HEK293 (cell line): ENCODE data around the gene MED15.

Experiments
- CTCF ChIA-PET: fragments of 350-600 bp; formaldehyde crosslinking; extraction: SDS; loops from one replicate; lab custom pipeline; 2021; ENCODE audit warnings: antibody characterized with exemption; lab: Yijun Ruan, JAX
- POLR2A ChIA-PET: fragments of 300-600 bp; formaldehyde crosslinking; extraction: SDS; loops from one replicate; lab custom pipeline; 2020; ENCODE audit warnings: antibody characterized with exemption, inconsistent platforms; lab: Yijun Ruan, JAX
- H3K27ac ChIP-seq: fragments of 200-500 bp; sonication (Bioruptor generic); 2 replicates; pipeline ENCODE4 v1.5.1; 2014; ENCODE audit warnings: low read depth, low read length, control low read depth, inconsistent platforms; ENCODE audit errors: extremely low read depth
- H3K36me3 ChIP-seq, 2 experiments: fragments of 200-500 bp in 1 of 2; sonication (Bioruptor generic) in 1 of 2; 1 replicate in 1 of 2; 2 replicates in 1 of 2; pipeline ENCODE4 v1.5.1; 2014 to 2017; ENCODE audit warnings: inconsistent platforms in 2 of 2, low read length in 2 of 2; ENCODE audit not compliant: control insufficient read depth in 2 of 2, insufficient read depth in 1 of 2
- H3K4me1 ChIP-seq: fragments of 200-500 bp; sonication (Bioruptor generic); 2 replicates; pipeline ENCODE4 v1.5.1; 2014; ENCODE audit warnings: mild to moderate bottlenecking, low read length, inconsistent platforms; ENCODE audit not compliant: control insufficient read depth, insufficient read depth
- H3K4me3 ChIP-seq: 2 replicates; pipeline ENCODE4 v1.5.1; 2011; ENCODE audit warnings: low read depth, mild to moderate bottlenecking, control low read depth, low read length, moderate library complexity
- H3K9me3 ChIP-seq: fragments of 200-500 bp; sonication (Bioruptor generic); 2 replicates; pipeline ENCODE4 v1.5.1; 2014; ENCODE audit warnings: low read depth, low read length, inconsistent platforms; ENCODE audit not compliant: control insufficient read depth, insufficient read depth
- GLIS2 ChIP-seq: fragments of 450-650 bp; formaldehyde crosslinking; IDR thresholded peaks from 2 replicates; pipeline ENCODE4 v1.5.1; 2016; ENCODE audit warnings: missing biosample characterization, missing genetic modification characterization
- KLF10 ChIP-seq: fragments of 450-650 bp; IDR thresholded peaks from 2 replicates; pipeline ENCODE4 v1.5.1; 2018; ENCODE audit warnings: missing biosample characterization, mild to moderate bottlenecking, missing genetic modification characterization
- SCRT2 ChIP-seq: fragments of 450-650 bp; formaldehyde crosslinking; IDR thresholded peaks from 2 replicates; pipeline ENCODE4 v1.5.1; 2016; ENCODE audit warnings: missing biosample characterization, missing genetic modification characterization
- ZBTB20 ChIP-seq: fragments of 450-650 bp; formaldehyde crosslinking; IDR thresholded peaks from 2 replicates; pipeline ENCODE4 v1.5.1; 2016; ENCODE audit warnings: missing biosample characterization, missing genetic modification characterization
- ZBTB48 ChIP-seq: fragments of 450-650 bp; formaldehyde crosslinking; IDR thresholded peaks from 2 replicates; pipeline ENCODE4 v1.5.1; 2016; ENCODE audit warnings: missing biosample characterization, missing genetic modification characterization
- ZFHX2 ChIP-seq: fragments of 450-650 bp; formaldehyde crosslinking; conservative IDR thresholded peaks from 2 replicates; pipeline ENCODE4 v1.5.1; 2016; ENCODE audit warnings: missing biosample characterization, missing genetic modification characterization
- ZNF10 ChIP-seq: fragments of 450-650 bp; formaldehyde crosslinking; IDR thresholded peaks from 2 replicates; pipeline ENCODE4 v1.5.1; 2017; ENCODE audit warnings: missing biosample characterization, missing genetic modification characterization
- ZNF133 ChIP-seq: fragments of 450-650 bp; formaldehyde crosslinking; IDR thresholded peaks from 2 replicates; pipeline ENCODE4 v1.5.1; 2016; ENCODE audit warnings: missing biosample characterization, missing genetic modification characterization
- ZNF157 ChIP-seq: fragments of 450-650 bp; formaldehyde crosslinking; IDR thresholded peaks from 2 replicates; pipeline ENCODE4 v1.5.1; 2016; ENCODE audit warnings: missing biosample characterization, missing genetic modification characterization
- ZNF23 ChIP-seq: fragments of 450-650 bp; formaldehyde crosslinking; IDR thresholded peaks from 2 replicates; pipeline ENCODE4 v1.5.1; 2016; ENCODE audit warnings: missing biosample characterization, missing genetic modification characterization, borderline replicate concordance
- ZNF416 ChIP-seq: fragments of 450-650 bp; formaldehyde crosslinking; IDR thresholded peaks from 2 replicates; pipeline ENCODE4 v1.5.1; 2016; ENCODE audit warnings: missing biosample characterization, missing genetic modification characterization
- ZNF473 ChIP-seq: fragments of 450-650 bp; formaldehyde crosslinking; IDR thresholded peaks from 2 replicates; pipeline ENCODE4 v1.5.1; 2017; ENCODE audit warnings: missing biosample characterization, missing genetic modification characterization
- ZNF548 ChIP-seq: fragments of 450-650 bp; formaldehyde crosslinking; IDR thresholded peaks from 2 replicates; pipeline ENCODE4 v1.5.1; 2016; ENCODE audit warnings: missing biosample characterization, missing genetic modification characterization
- ZNF558 ChIP-seq: fragments of 450-650 bp; formaldehyde crosslinking; IDR thresholded peaks from 2 replicates; pipeline ENCODE4 v1.5.1; 2016; ENCODE audit warnings: missing biosample characterization, missing genetic modification characterization
- ZNF626 ChIP-seq: fragments of 450-650 bp; sonication (Bioruptor Pico); formaldehyde crosslinking; IDR thresholded peaks from 2 replicates; pipeline ENCODE4 v1.5.1; 2018; ENCODE audit warnings: missing biosample characterization, missing genetic modification characterization, inconsistent platforms
- ZNF654 ChIP-seq: fragments of 450-650 bp; formaldehyde crosslinking; IDR thresholded peaks from 2 replicates; pipeline ENCODE4 v1.5.1; 2016; ENCODE audit warnings: low read depth, missing biosample characterization, missing genetic modification characterization
- ZNF792 ChIP-seq: fragments of 450-650 bp; formaldehyde crosslinking; IDR thresholded peaks from 2 replicates; pipeline ENCODE4 v1.5.1; 2016; ENCODE audit warnings: missing biosample characterization, missing genetic modification characterization
- ZSCAN23 ChIP-seq: fragments of 450-650 bp; formaldehyde crosslinking; IDR thresholded peaks from 2 replicates; pipeline ENCODE4 v1.5.1; 2016; ENCODE audit warnings: missing biosample characterization, missing genetic modification characterization
- TF ChIP-seq, protein P1 (sequence below): fragments of 450-650 bp; formaldehyde crosslinking; IDR thresholded peaks from 2 replicates; pipeline ENCODE4 v1.5.1; 2017; ENCODE audit warnings: missing biosample characterization, missing genetic modification characterization
- TF ChIP-seq, protein P2 (sequence below): fragments of 450-650 bp; formaldehyde crosslinking; IDR thresholded peaks from 2 replicates; pipeline ENCODE4 v1.5.1; 2016; ENCODE audit warnings: missing biosample characterization, missing genetic modification characterization
- TF ChIP-seq, protein P3 (sequence below): fragments of 450-650 bp; formaldehyde crosslinking; IDR thresholded peaks from 2 replicates; pipeline ENCODE4 v1.5.1; 2017; ENCODE audit warnings: missing biosample characterization, missing genetic modification characterization
- TF ChIP-seq, protein P4 (sequence below): fragments of 450-650 bp; formaldehyde crosslinking; IDR thresholded peaks from 2 replicates; pipeline ENCODE4 v1.5.1; 2016; ENCODE audit warnings: missing biosample characterization, missing genetic modification characterization, borderline replicate concordance

Gene MED15

DNA sequence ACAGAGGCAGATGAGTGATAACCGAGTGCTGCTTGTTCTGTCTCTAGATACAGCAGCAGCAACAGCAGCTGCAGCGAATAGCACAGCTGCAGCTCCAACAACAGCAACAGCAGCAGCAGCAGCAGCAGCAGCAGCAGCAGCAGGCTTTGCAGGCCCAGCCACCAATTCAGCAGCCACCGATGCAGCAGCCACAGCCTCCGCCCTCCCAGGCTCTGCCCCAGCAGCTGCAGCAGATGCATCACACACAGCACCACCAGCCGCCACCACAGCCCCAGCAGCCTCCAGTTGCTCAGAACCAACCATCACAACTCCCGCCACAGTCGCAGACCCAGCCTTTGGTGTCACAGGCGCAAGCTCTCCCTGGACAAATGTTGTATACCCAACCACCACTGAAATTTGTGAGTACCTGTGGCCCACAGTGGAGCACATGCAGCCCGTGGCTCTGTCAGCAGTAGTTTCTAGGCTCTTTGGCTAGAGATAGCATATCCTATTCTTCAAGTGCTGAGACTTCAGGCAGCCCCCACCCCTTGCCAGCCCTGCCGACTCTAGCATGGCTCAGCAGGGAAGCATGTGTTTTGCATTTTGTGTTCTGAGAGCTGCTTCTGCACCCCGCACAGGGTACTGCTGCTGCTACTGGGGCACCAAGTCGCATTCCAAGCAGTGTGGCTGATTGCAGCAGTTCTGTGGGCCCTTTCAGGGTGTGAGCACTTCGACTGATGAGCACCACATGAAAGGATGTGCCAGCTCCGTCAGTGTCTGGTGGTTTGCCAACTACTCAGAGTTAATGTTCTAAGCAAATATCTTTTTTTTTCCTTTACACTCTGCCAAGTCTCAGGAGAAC is 59.2 kb downstream of the MED15 start:
- no peak for TF ChIP-seq ZBTB48 (tag by site-specific recombination)
- peak; percentile 72; the same call in 1 of the 2 replicates for TF ChIP-seq ZNF10 (tag by site-specific recombination)
- H3K9me3 ChIP-seq = no peaks in the 10 kb centered on the region
- no peak overlapping the region for H3K27ac ChIP-seq
- no peaks in the 10 kb centered on the region for H3K4me1 ChIP-seq
- ChIA-PET CTCF (interaction anchor here (0.7 to 7.0 kb wide), 10 partner anchors 7 to 175 kb away, joined by 3 to 85 read pairs (median 5); no protein-coding TSS in a partner anchor), POLR2A (interaction anchor here (0.7 kb wide), 1 partner anchor 247 kb away, joined by 3 read pairs; the partner anchor contains the start of gene DGCR6L)
- peaks cover 11 to 76% of the 10 kb centered on the region in 2 experiments; a peak in 2 of 3 replicates for H3K36me3 ChIP-seq
- H3K4me3 ChIP-seq = no peak overlapping the region

DNA sequence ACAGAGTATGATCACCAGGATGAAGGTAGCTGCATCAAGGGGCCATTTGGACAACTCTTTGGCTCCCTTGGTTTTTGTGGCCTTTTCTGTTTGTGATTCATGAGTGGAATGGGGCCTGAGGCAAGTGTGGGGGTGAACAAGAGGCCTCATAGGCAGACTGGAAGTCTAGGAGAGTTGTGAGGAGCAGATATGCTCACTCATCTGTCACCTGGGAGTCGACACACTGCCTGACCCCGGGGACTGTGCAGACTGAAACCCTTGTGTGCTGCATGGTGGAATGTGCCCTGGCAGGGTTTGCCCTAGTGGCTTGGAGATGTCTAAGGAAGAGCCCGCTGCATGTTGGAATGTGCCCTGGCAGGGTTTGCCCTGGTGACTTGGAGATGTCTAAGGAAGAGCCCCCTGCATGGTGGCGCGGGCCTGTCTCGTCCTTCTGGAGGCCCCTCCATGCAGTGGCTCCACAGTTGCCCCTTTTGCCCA is 60.0 kb downstream of the MED15 start:
- Histone ChIP-seq H3K9me3 (no peaks in the 10 kb centered on the region), H3K4me3 (no peak overlapping the region), H3K4me1 (no peaks in the 10 kb centered on the region), H3K27ac (no peak overlapping the region), H3K36me3 (peaks cover 11 to 79% of the 10 kb centered on the region in 2 experiments; a peak in 2 of 3 replicates)
- no peak for TF ChIP-seq SCRT2
- no peak for TF ChIP-seq ZNF23
- no peak for TF ChIP-seq ZNF548 (tag by site-specific recombination)
- TF ChIP-seq, protein P1, sequence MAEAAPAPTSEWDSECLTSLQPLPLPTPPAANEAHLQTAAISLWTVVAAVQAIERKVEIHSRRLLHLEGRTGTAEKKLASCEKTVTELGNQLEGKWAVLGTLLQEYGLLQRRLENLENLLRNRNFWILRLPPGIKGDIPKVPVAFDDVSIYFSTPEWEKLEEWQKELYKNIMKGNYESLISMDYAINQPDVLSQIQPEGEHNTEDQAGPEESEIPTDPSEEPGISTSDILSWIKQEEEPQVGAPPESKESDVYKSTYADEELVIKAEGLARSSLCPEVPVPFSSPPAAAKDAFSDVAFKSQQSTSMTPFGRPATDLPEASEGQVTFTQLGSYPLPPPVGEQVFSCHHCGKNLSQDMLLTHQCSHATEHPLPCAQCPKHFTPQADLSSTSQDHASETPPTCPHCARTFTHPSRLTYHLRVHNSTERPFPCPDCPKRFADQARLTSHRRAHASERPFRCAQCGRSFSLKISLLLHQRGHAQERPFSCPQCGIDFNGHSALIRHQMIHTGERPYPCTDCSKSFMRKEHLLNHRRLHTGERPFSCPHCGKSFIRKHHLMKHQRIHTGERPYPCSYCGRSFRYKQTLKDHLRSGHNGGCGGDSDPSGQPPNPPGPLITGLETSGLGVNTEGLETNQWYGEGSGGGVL = no peak
- no peak for TF ChIP-seq ZBTB20 (tag by site-specific recombination)
- TF ChIP-seq GLIS2 (tag by site-specific recombination) = no peak
- no peak for TF ChIP-seq ZNF473 (tag by site-specific recombination)
- no peak for TF ChIP-seq ZSCAN23 (tag by site-specific recombination)
- no peak for TF ChIP-seq ZFHX2 (tag by site-specific recombination)
- no peak for TF ChIP-seq ZNF792 (tag by site-specific recombination)
- no peak for TF ChIP-seq ZNF416
- TF ChIP-seq ZNF626 (tag by site-specific recombination) = no peak
- no peak for TF ChIP-seq ZNF558 (tag by site-specific recombination)
- TF ChIP-seq, protein P2, sequence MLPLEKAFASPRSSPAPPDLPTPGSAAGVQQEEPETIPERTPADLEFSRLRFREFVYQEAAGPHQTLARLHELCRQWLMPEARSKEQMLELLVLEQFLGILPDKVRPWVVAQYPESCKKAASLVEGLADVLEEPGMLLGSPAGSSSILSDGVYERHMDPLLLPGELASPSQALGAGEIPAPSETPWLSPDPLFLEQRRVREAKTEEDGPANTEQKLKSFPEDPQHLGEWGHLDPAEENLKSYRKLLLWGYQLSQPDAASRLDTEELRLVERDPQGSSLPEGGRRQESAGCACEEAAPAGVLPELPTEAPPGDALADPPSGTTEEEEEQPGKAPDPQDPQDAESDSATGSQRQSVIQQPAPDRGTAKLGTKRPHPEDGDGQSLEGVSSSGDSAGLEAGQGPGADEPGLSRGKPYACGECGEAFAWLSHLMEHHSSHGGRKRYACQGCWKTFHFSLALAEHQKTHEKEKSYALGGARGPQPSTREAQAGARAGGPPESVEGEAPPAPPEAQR (tag by site-specific recombination) = no peak
- no peak for TF ChIP-seq ZNF654 (tag by site-specific recombination)
- TF ChIP-seq, protein P3, sequence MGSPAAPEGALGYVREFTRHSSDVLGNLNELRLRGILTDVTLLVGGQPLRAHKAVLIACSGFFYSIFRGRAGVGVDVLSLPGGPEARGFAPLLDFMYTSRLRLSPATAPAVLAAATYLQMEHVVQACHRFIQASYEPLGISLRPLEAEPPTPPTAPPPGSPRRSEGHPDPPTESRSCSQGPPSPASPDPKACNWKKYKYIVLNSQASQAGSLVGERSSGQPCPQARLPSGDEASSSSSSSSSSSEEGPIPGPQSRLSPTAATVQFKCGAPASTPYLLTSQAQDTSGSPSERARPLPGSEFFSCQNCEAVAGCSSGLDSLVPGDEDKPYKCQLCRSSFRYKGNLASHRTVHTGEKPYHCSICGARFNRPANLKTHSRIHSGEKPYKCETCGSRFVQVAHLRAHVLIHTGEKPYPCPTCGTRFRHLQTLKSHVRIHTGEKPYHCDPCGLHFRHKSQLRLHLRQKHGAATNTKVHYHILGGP (tag by site-specific recombination) = no peak
- TF ChIP-seq ZNF157 (tag by site-specific recombination) = no peak
- TF ChIP-seq KLF10 (tag by site-specific recombination) = no peak
- TF ChIP-seq, protein P4, sequence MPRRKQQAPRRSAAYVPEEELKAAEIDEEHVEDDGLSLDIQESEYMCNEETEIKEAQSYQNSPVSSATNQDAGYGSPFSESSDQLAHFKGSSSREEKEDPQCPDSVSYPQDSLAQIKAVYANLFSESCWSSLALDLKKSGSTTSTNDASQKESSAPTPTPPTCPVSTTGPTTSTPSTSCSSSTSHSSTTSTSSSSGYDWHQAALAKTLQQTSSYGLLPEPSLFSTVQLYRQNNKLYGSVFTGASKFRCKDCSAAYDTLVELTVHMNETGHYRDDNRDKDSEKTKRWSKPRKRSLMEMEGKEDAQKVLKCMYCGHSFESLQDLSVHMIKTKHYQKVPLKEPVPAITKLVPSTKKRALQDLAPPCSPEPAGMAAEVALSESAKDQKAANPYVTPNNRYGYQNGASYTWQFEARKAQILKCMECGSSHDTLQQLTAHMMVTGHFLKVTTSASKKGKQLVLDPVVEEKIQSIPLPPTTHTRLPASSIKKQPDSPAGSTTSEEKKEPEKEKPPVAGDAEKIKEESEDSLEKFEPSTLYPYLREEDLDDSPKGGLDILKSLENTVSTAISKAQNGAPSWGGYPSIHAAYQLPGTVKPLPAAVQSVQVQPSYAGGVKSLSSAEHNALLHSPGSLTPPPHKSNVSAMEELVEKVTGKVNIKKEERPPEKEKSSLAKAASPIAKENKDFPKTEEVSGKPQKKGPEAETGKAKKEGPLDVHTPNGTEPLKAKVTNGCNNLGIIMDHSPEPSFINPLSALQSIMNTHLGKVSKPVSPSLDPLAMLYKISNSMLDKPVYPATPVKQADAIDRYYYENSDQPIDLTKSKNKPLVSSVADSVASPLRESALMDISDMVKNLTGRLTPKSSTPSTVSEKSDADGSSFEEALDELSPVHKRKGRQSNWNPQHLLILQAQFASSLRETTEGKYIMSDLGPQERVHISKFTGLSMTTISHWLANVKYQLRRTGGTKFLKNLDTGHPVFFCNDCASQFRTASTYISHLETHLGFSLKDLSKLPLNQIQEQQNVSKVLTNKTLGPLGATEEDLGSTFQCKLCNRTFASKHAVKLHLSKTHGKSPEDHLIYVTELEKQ (tag by site-specific recombination) = no peak
- no peak for TF ChIP-seq ZNF133 (tag by site-specific recombination)
- ChIA-PET POLR2A (interaction anchor here (0.9 to 1.1 kb wide), 2 partner anchors 13 to 59 kb away, joined by 3 read pairs; partner anchors contain the start of gene MED15), CTCF (interaction anchor here (0.5 to 5.5 kb wide), 14 partner anchors 9 to 328 kb away, joined by 3 to 44 read pairs (median 5); no protein-coding TSS in a partner anchor)
